Activated T-cell treated with anti-CD3 and anti-CD28 coated beads, Interleukin-2, amount 50 U/mL, for 24 hours (primary cell): Measurements from ENCODE around the gene SEBOX.

Experiments used
- DNase-seq: peaks from one replicate; pipeline ENCODE4 v3.0.0-alpha.2; 2020
- H3K27ac Mint-ChIP-seq: 2 replicates; pipeline ENCODE4 v1.8.0; 2020; ENCODE audit warnings: mild to moderate bottlenecking, mixed read lengths
- H3K27me3 Mint-ChIP-seq: 2 replicates; pipeline ENCODE4 v1.8.0; 2020; ENCODE audit warnings: mixed read lengths
- H3K36me3 Mint-ChIP-seq: 2 replicates; pipeline ENCODE4 v1.8.0; 2020; ENCODE audit warnings: low read depth, mixed read lengths
- H3K4me1 Mint-ChIP-seq: 2 replicates; pipeline ENCODE4 v1.8.0; 2020; ENCODE audit warnings: low read depth, mixed read lengths
- H3K4me3 Mint-ChIP-seq: 2 replicates; pipeline ENCODE4 v1.8.0; 2020; ENCODE audit warnings: mild to moderate bottlenecking, moderate library complexity, mixed read lengths
- H3K9me3 Mint-ChIP-seq: 2 replicates; pipeline ENCODE4 v1.8.0; 2020; ENCODE audit warnings: mixed read lengths

Gene SEBOX

GRCh38 chr17:28398280-28398981 lies 33.4 kb upstream of the SEBOX start:
- Mint-ChIP-seq H3K27ac (peak overlapping the region; percentile 38), H3K4me1 (peaks cover 6% of the 10 kb centered on the region), H3K27me3 (no peaks in the 10 kb centered on the region), H3K4me3 (no peak overlapping the region), H3K36me3 (peaks cover 64% of the 10 kb centered on the region), H3K9me3 (no peaks in the 10 kb centered on the region)
- DNase-seq = no peak

- Mint-ChIP-seq H3K4me3 (no peak overlapping the region), H3K27me3 (no peaks in the 10 kb centered on the region)
Observed at GRCh38 chr17:28397687-28398279, 32.8 kb upstream of the SEBOX start.

GRCh38 chr17:28397275-28397674 lies 32.3 kb upstream of the SEBOX start:
- Mint-ChIP-seq H3K4me3 (no peak overlapping the region), H3K27ac (no peak overlapping the region), H3K36me3 (peaks cover 75% of the 10 kb centered on the region), H3K9me3 (no peaks in the 10 kb centered on the region), H3K27me3 (no peaks in the 10 kb centered on the region), H3K4me1 (peaks cover 6% of the 10 kb centered on the region)
- no peak for DNase-seq

More at GRCh38 chr17:28397687-28398279, 32.8 kb upstream of the SEBOX start:
- no peak overlapping the region for H3K27ac Mint-ChIP-seq
- H3K4me1 Mint-ChIP-seq = peaks cover 6% of the 10 kb centered on the region
- DNase-seq = no peak
- H3K36me3 Mint-ChIP-seq = peaks cover 70% of the 10 kb centered on the region
- H3K9me3 Mint-ChIP-seq = no peaks in the 10 kb centered on the region

- Mint-ChIP-seq H3K4me3 (no peak overlapping the region), H3K27me3 (no peaks in the 10 kb centered on the region), H3K27ac (no peak overlapping the region), H3K9me3 (no peaks in the 10 kb centered on the region), H3K4me1 (peaks cover 1% of the 10 kb centered on the region), H3K36me3 (peaks cover 73% of the 10 kb centered on the region)
- DNase-seq = no peak
Observed at GRCh38 chr17:28396635-28397239, 31.7 kb upstream of the SEBOX start.

- H3K27me3 Mint-ChIP-seq = no peaks in the 10 kb centered on the region
- DNase-seq = no peak
- H3K36me3 Mint-ChIP-seq = peaks cover 79% of the 10 kb centered on the region
- H3K4me3 Mint-ChIP-seq = no peak overlapping the region
- no peaks in the 10 kb centered on the region for H3K9me3 Mint-ChIP-seq
- no peaks in the 10 kb centered on the region for H3K4me1 Mint-ChIP-seq
- no peak overlapping the region for H3K27ac Mint-ChIP-seq
Observed at GRCh38 chr17:28395968-28396367, 31.0 kb upstream of the SEBOX start.

- Mint-ChIP-seq H3K27ac (no peak overlapping the region), H3K4me1 (no peaks in the 10 kb centered on the region), H3K27me3 (no peaks in the 10 kb centered on the region), H3K9me3 (no peaks in the 10 kb centered on the region), H3K4me3 (no peak overlapping the region), H3K36me3 (peaks cover 84% of the 10 kb centered on the region)
- DNase-seq = no peak
Observed at GRCh38 chr17:28395426-28395825, 30.4 kb upstream of the SEBOX start.

- no peaks in the 10 kb centered on the region for H3K4me1 Mint-ChIP-seq
- H3K27me3 Mint-ChIP-seq = no peaks in the 10 kb centered on the region
- peaks cover 88% of the 10 kb centered on the region for H3K36me3 Mint-ChIP-seq
- no peak for DNase-seq
- no peak overlapping the region for H3K27ac Mint-ChIP-seq
- no peaks in the 10 kb centered on the region for H3K9me3 Mint-ChIP-seq
- H3K4me3 Mint-ChIP-seq = no peak overlapping the region
Observed at GRCh38 chr17:28394337-28395116, 29.5 kb upstream of the SEBOX start.

GRCh38 chr17:28392491-28392890 lies 27.5 kb upstream of the SEBOX start:
- DNase-seq = no peak
- H3K36me3 Mint-ChIP-seq = peaks cover 89% of the 10 kb centered on the region
- H3K27me3 Mint-ChIP-seq = no peaks in the 10 kb centered on the region
- no peaks in the 10 kb centered on the region for H3K4me1 Mint-ChIP-seq
- H3K27ac Mint-ChIP-seq = no peak overlapping the region
- H3K9me3 Mint-ChIP-seq = no peaks in the 10 kb centered on the region
- H3K4me3 Mint-ChIP-seq = no peak overlapping the region

GRCh38 chr17:28391401-28391800 lies 26.4 kb upstream of the SEBOX start:
- H3K27ac Mint-ChIP-seq = no peak overlapping the region
- H3K9me3 Mint-ChIP-seq = no peaks in the 10 kb centered on the region
- no peaks in the 10 kb centered on the region for H3K4me1 Mint-ChIP-seq
- H3K4me3 Mint-ChIP-seq = no peak overlapping the region
- no peak for DNase-seq
- peaks cover 87% of the 10 kb centered on the region for H3K36me3 Mint-ChIP-seq
- no peaks in the 10 kb centered on the region for H3K27me3 Mint-ChIP-seq

- H3K27ac Mint-ChIP-seq = no peak overlapping the region
- no peaks in the 10 kb centered on the region for H3K27me3 Mint-ChIP-seq
- DNase-seq = no peak
- no peak overlapping the region for H3K4me3 Mint-ChIP-seq
- H3K4me1 Mint-ChIP-seq = no peaks in the 10 kb centered on the region
- peaks cover 83% of the 10 kb centered on the region for H3K36me3 Mint-ChIP-seq
- no peaks in the 10 kb centered on the region for H3K9me3 Mint-ChIP-seq
Observed at GRCh38 chr17:28390984-28391383, 26.0 kb upstream of the SEBOX start.

GRCh38 chr17:28390563-28390962 lies 25.6 kb upstream of the SEBOX start:
- no peak for DNase-seq
- peaks cover 81% of the 10 kb centered on the region for H3K36me3 Mint-ChIP-seq
- no peaks in the 10 kb centered on the region for H3K9me3 Mint-ChIP-seq
- no peaks in the 10 kb centered on the region for H3K27me3 Mint-ChIP-seq
- no peak overlapping the region for H3K27ac Mint-ChIP-seq
- no peak overlapping the region for H3K4me3 Mint-ChIP-seq
- no peaks in the 10 kb centered on the region for H3K4me1 Mint-ChIP-seq

- Mint-ChIP-seq H3K4me3 (no peak overlapping the region), H3K9me3 (no peaks in the 10 kb centered on the region), H3K4me1 (peaks cover 4% of the 10 kb centered on the region), H3K27me3 (no peaks in the 10 kb centered on the region), H3K27ac (no peak overlapping the region), H3K36me3 (peaks cover 80% of the 10 kb centered on the region)
- DNase-seq = no peak
Observed at GRCh38 chr17:28390141-28390540, 25.1 kb upstream of the SEBOX start.

GRCh38 chr17:28388106-28388505 lies 23.1 kb upstream of the SEBOX start:
- H3K36me3 Mint-ChIP-seq = peaks cover 70% of the 10 kb centered on the region
- no peaks in the 10 kb centered on the region for H3K9me3 Mint-ChIP-seq
- no peak overlapping the region for H3K4me3 Mint-ChIP-seq
- no peak for DNase-seq
- H3K27me3 Mint-ChIP-seq = no peaks in the 10 kb centered on the region
- peaks cover 18% of the 10 kb centered on the region for H3K4me1 Mint-ChIP-seq
- H3K27ac Mint-ChIP-seq = no peak overlapping the region

- Mint-ChIP-seq H3K4me3 (no peak overlapping the region), H3K9me3 (no peaks in the 10 kb centered on the region), H3K36me3 (peaks cover 66% of the 10 kb centered on the region), H3K27me3 (no peaks in the 10 kb centered on the region), H3K27ac (no peak overlapping the region), H3K4me1 (peaks cover 20% of the 10 kb centered on the region)
- no peak for DNase-seq
Observed at GRCh38 chr17:28386391-28386790, 21.4 kb upstream of the SEBOX start.
